HT-29 (cell line): Measurements from ENCODE around the gene CD96. TPM values are rescaled to one million over a fixed set of nuclear protein-coding genes. Genes with fewer than 3 reads are reported as not detected.
A peak's percentile ranks its signal among the peaks of the same experiment; 100 is the strongest.
"Not testable (repeated sequence)": the region's sequence is repeated elsewhere in the genome, so short reads cannot be mapped to it uniquely, and the experiment has no call there.

ENCODE experiments used
- DNase-seq: peaks from one replicate; pipeline ENCODE4 v3.0.0-alpha.2; 2015; ENCODE audit warnings: low spot score
- total RNA-seq: library from RNA; depleted of rRNA; stranded (reverse); fragments of >200 nt; shearing (Covaris generic); gene quantifications from 2 replicates; pipeline ENCODE4 v1.2.3, GENCODE V29; 2014; rRNA removed

CD96 gene
- total RNA-seq = not detected in 2 replicates

- DNase-seq = no peak
Measured at GRCh38 chr3:111541911-111542483, at the start of gene CD96. Gene CD96, plus strand, starts transcription at chr3:111542197. Its CDS starts 52 bp downstream, at chr3:111542249.

- no peak for DNase-seq
Measured at GRCh38 chr3:111493276-111493675, 48.7 kb upstream of the CD96 start.

- DNase-seq = no peak
Measured at GRCh38 chr3:111496894-111497559, 45.0 kb upstream of the CD96 start.

GRCh38 chr3:111498022-111498421 is 44.0 kb upstream of the CD96 start:
- no peak for DNase-seq

- no peak for DNase-seq
Measured at GRCh38 chr3:111506435-111506834, 35.6 kb upstream of the CD96 start.

GRCh38 chr3:111509308-111509707 is 32.7 kb upstream of the CD96 start:
- DNase-seq = no peak

- DNase-seq = no peak
Measured at GRCh38 chr3:111517801-111518200, 24.2 kb upstream of the CD96 start.

GRCh38 chr3:111519178-111519855 is 22.7 kb upstream of the CD96 start:
- no peak for DNase-seq

- no peak for DNase-seq
Measured at GRCh38 chr3:111521891-111522290, 20.1 kb upstream of the CD96 start.

- not testable (repeated sequence) for DNase-seq
Measured at GRCh38 chr3:111524486-111524885, 17.5 kb upstream of the CD96 start.

- DNase-seq = no peak
Measured at GRCh38 chr3:111531446-111531845, 10.6 kb upstream of the CD96 start.

GRCh38 chr3:111534701-111535100 is 7.3 kb upstream of the CD96 start:
- no peak for DNase-seq

GRCh38 chr3:111538111-111538510 is 3.9 kb upstream of the CD96 start:
- no peak for DNase-seq

GRCh38 chr3:111538681-111539083 is 3.3 kb upstream of the CD96 start:
- DNase-seq = peak; percentile 62

GRCh38 chr3:111539351-111540331 is 2.4 kb upstream of the CD96 start:
- DNase-seq = peak; percentile 91

- DNase-seq = no peak
Measured at GRCh38 chr3:111541391-111541790, 606 bp upstream of the CD96 start.

- DNase-seq = no peak
Measured at GRCh38 chr3:111542611-111543300, 759 bp downstream of the CD96 start.

GRCh38 chr3:111545349-111545748 is 3.4 kb downstream of the CD96 start:
- DNase-seq = no peak

- DNase-seq = no peak
Measured at GRCh38 chr3:111547631-111548030, 5.6 kb downstream of the CD96 start.

- no peak for DNase-seq
Measured at GRCh38 chr3:111548092-111548491, 6.1 kb downstream of the CD96 start.

- DNase-seq = no peak
Measured at GRCh38 chr3:111548756-111549155, 6.8 kb downstream of the CD96 start.
